Glomerular visceral epithelial cell (primary cell): ENCODE results near the gene FBXL15.

ENCODE experiments used
- DNase-seq: peaks from one replicate; pipeline ENCODE4 v3.0.0-alpha.2; 2016; ENCODE audit errors: extremely low spot score

The FBXL15 gene

GRCh38 chr10:102398172-102399020, 22.2 kb upstream of the FBXL15 start:
- DNase-seq = no peak

- DNase-seq = peak; percentile 87
Measured at GRCh38 chr10:102399217-102400021, 21.2 kb upstream of the FBXL15 start.

- DNase-seq = no peak
Measured at GRCh38 chr10:102400076-102400475, 20.6 kb upstream of the FBXL15 start.

GRCh38 chr10:102400598-102401341, 19.9 kb upstream of the FBXL15 start:
- DNase-seq = no peak

- DNase-seq = no peak
Measured at GRCh38 chr10:102401342-102401654, 19.3 kb upstream of the FBXL15 start.

- DNase-seq = peak; percentile 80
Measured at GRCh38 chr10:102401735-102402511, 18.7 kb upstream of the FBXL15 start.

- no peak for DNase-seq
Measured at GRCh38 chr10:102402512-102402896, 18.1 kb upstream of the FBXL15 start.

GRCh38 chr10:102403115-102403514, 17.5 kb upstream of the FBXL15 start:
- no peak for DNase-seq

GRCh38 chr10:102404361-102405107, 16.1 kb upstream of the FBXL15 start:
- no peak for DNase-seq

GRCh38 chr10:102405108-102405571, 15.5 kb upstream of the FBXL15 start:
- no peak for DNase-seq

GRCh38 chr10:102405632-102406031, 15.0 kb upstream of the FBXL15 start:
- no peak for DNase-seq

- DNase-seq = no peak
Measured at GRCh38 chr10:102406815-102407214, 13.8 kb upstream of the FBXL15 start.

GRCh38 chr10:102407425-102408130, 13.1 kb upstream of the FBXL15 start:
- DNase-seq = no peak

GRCh38 chr10:102408131-102408727, 12.4 kb upstream of the FBXL15 start:
- no peak for DNase-seq

- no peak for DNase-seq
Measured at GRCh38 chr10:102408728-102409603, 11.7 kb upstream of the FBXL15 start.

GRCh38 chr10:102409604-102410428, 10.8 kb upstream of the FBXL15 start:
- DNase-seq = no peak

- DNase-seq = no peak
Measured at GRCh38 chr10:102410429-102411073, 10.1 kb upstream of the FBXL15 start.
